ENCODE measurements around the gene PDE6C.

Gene PDE6C

GRCh38 chr10:93594518-93594917 is 17.8 kb upstream of the PDE6C start:
- no peak for DNase-seq (ENCODE audit: low spot score)

- DNase-seq (ENCODE audit: low spot score): no peak
Observed at GRCh38 chr10:93595378-93596161, 16.8 kb upstream of the PDE6C start.

GRCh38 chr10:93596539-93596938 is 15.8 kb upstream of the PDE6C start:
- no peak for DNase-seq (ENCODE audit: low spot score)

GRCh38 chr10:93597075-93597599 is 15.2 kb upstream of the PDE6C start:
- DNase-seq (ENCODE audit: low spot score): no peak

- DNase-seq (ENCODE audit: low spot score): no peak
Observed at GRCh38 chr10:93598157-93598556, 14.2 kb upstream of the PDE6C start.

- no peak for DNase-seq (ENCODE audit: low spot score)
Observed at GRCh38 chr10:93599335-93599734, 13.0 kb upstream of the PDE6C start.

GRCh38 chr10:93599778-93600177 is 12.6 kb upstream of the PDE6C start:
- DNase-seq (ENCODE audit: low spot score): no peak

- DNase-seq (ENCODE audit: low spot score): no peak
Observed at GRCh38 chr10:93600446-93601145, 11.7 kb upstream of the PDE6C start.

- DNase-seq (ENCODE audit: low spot score): no peak
Observed at GRCh38 chr10:93601146-93601773, 11.1 kb upstream of the PDE6C start, which contains the start of gene RBP4. Gene RBP4, minus strand, starts transcription at chr10:93601235. Its CDS starts 207 bp downstream, at chr10:93601028.

GRCh38 chr10:93601774-93602162 is 10.6 kb upstream of the PDE6C start:
- DNase-seq (ENCODE audit: low spot score): no peak

GRCh38 chr10:93603023-93603422 is 9.3 kb upstream of the PDE6C start:
- DNase-seq (ENCODE audit: low spot score): no peak

GRCh38 chr10:93604146-93604545 is 8.2 kb upstream of the PDE6C start:
- no peak for DNase-seq (ENCODE audit: low spot score)

GRCh38 chr10:93608421-93608820 is 3.9 kb upstream of the PDE6C start:
- DNase-seq (ENCODE audit: low spot score): no peak

GRCh38 chr10:93613126-93613525 is 789 bp downstream of the PDE6C start:
- no peak for DNase-seq (ENCODE audit: low spot score)

GRCh38 chr10:93614101-93614825 is 1.9 kb downstream of the PDE6C start:
- no peak for DNase-seq (ENCODE audit: low spot score)

GRCh38 chr10:93615576-93616235 is 3.4 kb downstream of the PDE6C start:
- peak; percentile 2 for DNase-seq (ENCODE audit: low spot score)

- DNase-seq (ENCODE audit: low spot score): no peak
Observed at GRCh38 chr10:93620925-93621324, 8.6 kb downstream of the PDE6C start.

- no peak for DNase-seq (ENCODE audit: low spot score)
Observed at GRCh38 chr10:93622942-93623341, 10.6 kb downstream of the PDE6C start.

GRCh38 chr10:93628858-93629257 is 16.5 kb downstream of the PDE6C start:
- no peak for DNase-seq (ENCODE audit: low spot score)

- DNase-seq (ENCODE audit: low spot score): no peak
Observed at GRCh38 chr10:93629647-93630305, 17.4 kb downstream of the PDE6C start.
